Panc1 (cell line): ENCODE data around the gene FBLN1. TPM values are rescaled to one million over a fixed set of nuclear protein-coding genes. Genes with fewer than 3 reads are reported as not detected.

Experiments
- ATAC-seq: fragments of 200-7000 bp; cut with Tn5 transposase; 2 replicates; pipeline ENCODE4 v1.9.1; 2020; ENCODE audit warnings: mild to moderate bottlenecking, moderate library complexity
- BruUV-seq: library from RNA; stranded (reverse); fragments of 400-500 nt; replicated peaks from 2 replicates; lab custom pipeline; 2021; lab: Mats Ljungman, UMichigan
- CTCF ChIA-PET: fragments of 300-600 bp; sonication (Branson Sonifier 250); formaldehyde crosslinking; loops from one replicate; lab custom pipeline; 2022; ENCODE audit warnings: antibody characterized with exemption; lab: Charles Lee
- POLR2A ChIA-PET: fragments of 300-600 bp; sonication (Branson Sonifier 250); formaldehyde crosslinking; loops from one replicate; lab custom pipeline; 2022; ENCODE audit warnings: antibody characterized with exemption; lab: Charles Lee
- DNase-seq: peaks from one replicate; pipeline ENCODE4 v3.0.0-alpha.2; 2010; ENCODE audit warnings: low read depth, low spot score
- H3K27ac ChIP-seq: 2 replicates; pipeline ENCODE4 v1.5.1; 2011; ENCODE audit warnings: mild to moderate bottlenecking, low read length, inconsistent platforms
- H3K27me3 ChIP-seq: fragments of 200-500 bp; sonication (Bioruptor generic); 2 replicates; pipeline ENCODE4 v1.6.0; 2014; ENCODE audit warnings: low read length, inconsistent platforms; ENCODE audit not compliant: control insufficient read depth, insufficient read depth
- H3K36me3 ChIP-seq: fragments of 200-500 bp; sonication (Bioruptor generic); 2 replicates; pipeline ENCODE4 v1.5.1; 2014; ENCODE audit warnings: inconsistent platforms, mild to moderate bottlenecking, low read length, moderate library complexity; ENCODE audit not compliant: control insufficient read depth, insufficient read depth
- H3K4me1 ChIP-seq: 2 replicates; pipeline ENCODE4 v1.5.1; 2011; ENCODE audit warnings: inconsistent platforms, mild to moderate bottlenecking, low read length, moderate library complexity; ENCODE audit not compliant: control insufficient read depth, insufficient read depth
- H3K4me3 ChIP-seq, 2 experiments: 2 replicates each; pipeline ENCODE4 v1.5.1; 2011 to 2012; ENCODE audit warnings: low read depth in 2 of 2, low read length in 2 of 2, mild to moderate bottlenecking in 2 of 2, inconsistent platforms in 1 of 2, moderate library complexity in 1 of 2
- H3K9me3 ChIP-seq: fragments of 200-500 bp; sonication (Bioruptor generic); 2 replicates; pipeline ENCODE4 v1.5.1; 2014; ENCODE audit warnings: low read depth, mild to moderate bottlenecking, inconsistent platforms, low read length, moderate library complexity; ENCODE audit not compliant: control insufficient read depth, insufficient read depth
- POLR2AphosphoS5 ChIP-seq: IDR thresholded peaks from 2 replicates; pipeline ENCODE4 v1.6.1; 2012; ENCODE audit warnings: mild to moderate bottlenecking, low read depth, low read length, moderate library complexity
- SIN3A ChIP-seq: IDR thresholded peaks from 2 replicates; pipeline ENCODE4 v1.6.1; 2012; ENCODE audit warnings: low read depth, mild to moderate bottlenecking, low read length, moderate library complexity, borderline replicate concordance; ENCODE audit not compliant: insufficient read depth
- TCF7L2 ChIP-seq: IDR thresholded peaks from 2 replicates; pipeline ENCODE4 v1.6.1; 2011; ENCODE audit warnings: mild to moderate bottlenecking, low read depth, low read length, inconsistent platforms
- in situ Hi-C: cut with HindIII; loops from 2 replicates; pipeline ENCODE4 v1.10.0; 2016; ENCODE audit warnings: low sequenced_read_pairs, low pct_unique_long_range_greater_than_20kb
- intact Hi-C: fragments of 100-400 bp; cut with micrococcal nuclease; formaldehyde crosslinking; loops from one replicate; pipeline ENCODE4 v1.10.0; 2022; ENCODE audit not compliant: unreplicated experiment
- total RNA-seq: library from RNA; stranded (reverse); gene quantifications from one replicate; pipeline ENCODE4 v1.2.1, GENCODE V29; 2021; ENCODE audit not compliant: unreplicated experiment
- TF ChIP-seq, protein P1 (sequence below): fragments of 450-650 bp; IDR thresholded peaks from 2 replicates; pipeline ENCODE4 v1.5.1; 2017; ENCODE audit warnings: mild to moderate bottlenecking
- TF ChIP-seq, protein P2 (sequence below), 2 experiments: IDR thresholded peaks; 2 replicates each; pipeline ENCODE4 v1.6.1; 2011 to 2012; ENCODE audit warnings: low read depth in 2 of 2, control low read depth in 1 of 2, low read length in 1 of 2, mild to moderate bottlenecking in 1 of 2, moderate library complexity in 1 of 2; ENCODE audit not compliant: insufficient read depth in 1 of 2

The FBLN1 gene
- total RNA-seq, 1 experiment from 2014 or later: 143 TPM

DNA sequence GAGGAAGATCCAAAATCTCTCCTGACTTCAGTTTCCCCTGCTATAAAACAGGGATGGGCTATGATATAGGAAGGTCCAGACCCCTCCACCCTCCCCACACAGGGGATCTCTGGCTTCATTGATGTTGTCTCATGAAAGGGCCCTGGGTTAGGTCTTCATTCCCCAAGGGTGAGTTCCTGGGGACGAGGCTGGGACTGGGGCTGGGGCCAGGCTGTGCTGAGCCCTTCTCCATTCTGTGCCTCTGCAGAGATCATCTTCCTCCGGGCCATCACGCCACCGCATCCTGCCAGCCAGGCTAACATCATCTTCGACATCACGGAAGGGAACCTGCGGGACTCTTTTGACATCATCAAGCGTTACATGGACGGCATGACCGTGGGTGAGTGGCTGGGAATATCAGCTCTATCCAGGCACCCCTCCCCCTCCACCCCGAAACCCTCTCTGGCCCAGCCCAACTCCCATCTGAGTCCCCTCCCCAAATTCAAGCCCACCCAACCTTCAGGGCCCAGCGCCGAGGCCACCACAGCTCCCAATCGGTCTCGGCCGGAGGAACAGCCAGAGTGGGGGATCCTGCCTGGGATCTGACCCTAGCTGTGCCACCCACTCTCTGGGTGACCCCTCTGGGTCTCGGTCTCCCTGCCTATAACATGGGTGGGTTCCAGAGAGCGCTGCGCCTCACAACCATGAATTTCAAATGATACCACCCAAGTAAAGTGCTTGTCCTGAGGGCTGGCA is 74.2 kb downstream of the FBLN1 start:
- POLR2A ChIA-PET: no interaction called here
- in situ Hi-C loops: no loop called here
- ATAC-seq: no peak

DNA sequence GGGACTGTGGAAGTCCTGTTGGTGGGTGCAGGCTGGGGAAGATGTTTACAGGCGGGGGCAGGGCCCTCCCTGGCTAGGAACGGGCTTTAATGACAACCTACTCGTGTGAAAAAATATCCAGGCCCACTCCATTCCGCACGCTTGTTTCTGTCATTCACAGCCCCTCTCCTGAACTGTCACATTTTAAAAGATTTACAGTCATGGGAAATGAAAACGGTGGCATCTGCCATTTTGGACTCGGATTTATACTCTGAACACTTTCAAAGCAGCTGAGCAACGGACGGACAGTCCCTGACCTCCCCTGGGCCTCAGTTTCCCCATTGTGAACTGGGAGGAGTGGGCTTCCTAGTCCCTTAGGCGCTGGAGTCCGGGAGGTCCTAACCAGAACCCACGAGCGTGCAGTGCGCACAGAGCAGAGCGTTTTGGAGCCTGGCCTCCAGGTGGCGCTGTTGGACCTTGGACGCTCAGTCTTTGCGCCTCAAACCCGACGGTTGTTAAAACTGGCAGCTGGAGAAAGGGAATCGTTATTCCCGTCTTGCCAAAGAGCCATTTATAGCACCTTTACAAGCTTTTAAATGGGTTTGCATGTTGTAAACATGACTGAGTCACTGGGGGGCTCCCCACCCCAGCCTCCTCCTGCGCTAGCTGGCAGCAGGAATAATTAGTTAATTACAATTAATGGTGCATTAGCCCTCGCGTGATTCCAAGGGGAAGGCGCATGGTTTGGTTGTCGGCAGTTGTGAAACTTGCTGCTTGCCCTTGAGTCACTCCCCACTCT is 75.3 kb downstream of the FBLN1 start:
- ATAC-seq: peak; percentile 89
- DNase-seq: peak; percentile 42
- no TSS peak for BruUV-seq
- no peak for TF ChIP-seq POLR2AphosphoS5
- TF ChIP-seq, protein P1, sequence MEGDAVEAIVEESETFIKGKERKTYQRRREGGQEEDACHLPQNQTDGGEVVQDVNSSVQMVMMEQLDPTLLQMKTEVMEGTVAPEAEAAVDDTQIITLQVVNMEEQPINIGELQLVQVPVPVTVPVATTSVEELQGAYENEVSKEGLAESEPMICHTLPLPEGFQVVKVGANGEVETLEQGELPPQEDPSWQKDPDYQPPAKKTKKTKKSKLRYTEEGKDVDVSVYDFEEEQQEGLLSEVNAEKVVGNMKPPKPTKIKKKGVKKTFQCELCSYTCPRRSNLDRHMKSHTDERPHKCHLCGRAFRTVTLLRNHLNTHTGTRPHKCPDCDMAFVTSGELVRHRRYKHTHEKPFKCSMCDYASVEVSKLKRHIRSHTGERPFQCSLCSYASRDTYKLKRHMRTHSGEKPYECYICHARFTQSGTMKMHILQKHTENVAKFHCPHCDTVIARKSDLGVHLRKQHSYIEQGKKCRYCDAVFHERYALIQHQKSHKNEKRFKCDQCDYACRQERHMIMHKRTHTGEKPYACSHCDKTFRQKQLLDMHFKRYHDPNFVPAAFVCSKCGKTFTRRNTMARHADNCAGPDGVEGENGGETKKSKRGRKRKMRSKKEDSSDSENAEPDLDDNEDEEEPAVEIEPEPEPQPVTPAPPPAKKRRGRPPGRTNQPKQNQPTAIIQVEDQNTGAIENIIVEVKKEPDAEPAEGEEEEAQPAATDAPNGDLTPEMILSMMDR: peak; percentile 88
- intact Hi-C loops: no loop called here
- Histone ChIP-seq H3K27me3 (no peaks in the 10 kb centered on the region), H3K9me3 (no peaks in the 10 kb centered on the region), H3K36me3 (no peaks in the 10 kb centered on the region), H3K4me1 (peaks cover 4% of the 10 kb centered on the region), H3K4me3 (no peak overlapping the region), H3K27ac (no peak overlapping the region)
- CTCF ChIA-PET: interaction anchor here (0.6 kb wide), 1 partner anchor 42 kb away, joined by 4 read pairs; no protein-coding TSS in a partner anchor
- in situ Hi-C loops: no loop called here
- POLR2A ChIA-PET: no interaction called here

More for the DNA sequence above, 74.2 kb downstream of the FBLN1 start:
- H3K27me3 ChIP-seq: no peaks in the 10 kb centered on the region
- TF ChIP-seq POLR2AphosphoS5: no peak
- no peak for TF ChIP-seq TCF7L2
- TF ChIP-seq, protein P2, sequence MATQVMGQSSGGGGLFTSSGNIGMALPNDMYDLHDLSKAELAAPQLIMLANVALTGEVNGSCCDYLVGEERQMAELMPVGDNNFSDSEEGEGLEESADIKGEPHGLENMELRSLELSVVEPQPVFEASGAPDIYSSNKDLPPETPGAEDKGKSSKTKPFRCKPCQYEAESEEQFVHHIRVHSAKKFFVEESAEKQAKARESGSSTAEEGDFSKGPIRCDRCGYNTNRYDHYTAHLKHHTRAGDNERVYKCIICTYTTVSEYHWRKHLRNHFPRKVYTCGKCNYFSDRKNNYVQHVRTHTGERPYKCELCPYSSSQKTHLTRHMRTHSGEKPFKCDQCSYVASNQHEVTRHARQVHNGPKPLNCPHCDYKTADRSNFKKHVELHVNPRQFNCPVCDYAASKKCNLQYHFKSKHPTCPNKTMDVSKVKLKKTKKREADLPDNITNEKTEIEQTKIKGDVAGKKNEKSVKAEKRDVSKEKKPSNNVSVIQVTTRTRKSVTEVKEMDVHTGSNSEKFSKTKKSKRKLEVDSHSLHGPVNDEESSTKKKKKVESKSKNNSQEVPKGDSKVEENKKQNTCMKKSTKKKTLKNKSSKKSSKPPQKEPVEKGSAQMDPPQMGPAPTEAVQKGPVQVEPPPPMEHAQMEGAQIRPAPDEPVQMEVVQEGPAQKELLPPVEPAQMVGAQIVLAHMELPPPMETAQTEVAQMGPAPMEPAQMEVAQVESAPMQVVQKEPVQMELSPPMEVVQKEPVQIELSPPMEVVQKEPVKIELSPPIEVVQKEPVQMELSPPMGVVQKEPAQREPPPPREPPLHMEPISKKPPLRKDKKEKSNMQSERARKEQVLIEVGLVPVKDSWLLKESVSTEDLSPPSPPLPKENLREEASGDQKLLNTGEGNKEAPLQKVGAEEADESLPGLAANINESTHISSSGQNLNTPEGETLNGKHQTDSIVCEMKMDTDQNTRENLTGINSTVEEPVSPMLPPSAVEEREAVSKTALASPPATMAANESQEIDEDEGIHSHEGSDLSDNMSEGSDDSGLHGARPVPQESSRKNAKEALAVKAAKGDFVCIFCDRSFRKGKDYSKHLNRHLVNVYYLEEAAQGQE (IDR thresholded peaks at IDR 0.05; ENCODE audit: insufficient read depth in 1 of 2, low read depth in 2 of 2, low read length in 1 of 2): no peak
- no peak for TF ChIP-seq SIN3A
- intact Hi-C loops: no loop called here
- no peak overlapping the region for H3K4me3 ChIP-seq
- peaks cover 4% of the 10 kb centered on the region for H3K4me1 ChIP-seq
- CTCF ChIA-PET: no interaction called here
- no TSS peak for BruUV-seq
- no peaks in the 10 kb centered on the region for H3K9me3 ChIP-seq
- H3K36me3 ChIP-seq: no peaks in the 10 kb centered on the region
- no peak for DNase-seq
- H3K27ac ChIP-seq: no peak overlapping the region
